Choroid plexus epithelial cell (primary cell): Measurements from ENCODE around the gene PHLDB1.

Experiments used
- DNase-seq: peaks from one replicate; pipeline ENCODE4 v3.0.0-alpha.2; 2010; ENCODE audit warnings: low read depth
- H3K4me3 ChIP-seq: 2 replicates; pipeline ENCODE4 v1.5.1; 2011; ENCODE audit warnings: low read depth, mild to moderate bottlenecking, control low read depth, low read length, moderate library complexity
- TF ChIP-seq, protein P1 (sequence below): conservative IDR thresholded peaks from 2 replicates; pipeline ENCODE4 v1.5.1; 2011; ENCODE audit warnings: low read depth, mild to moderate bottlenecking, control low read depth, inconsistent platforms, low read length, moderate library complexity

Gene PHLDB1

DNA sequence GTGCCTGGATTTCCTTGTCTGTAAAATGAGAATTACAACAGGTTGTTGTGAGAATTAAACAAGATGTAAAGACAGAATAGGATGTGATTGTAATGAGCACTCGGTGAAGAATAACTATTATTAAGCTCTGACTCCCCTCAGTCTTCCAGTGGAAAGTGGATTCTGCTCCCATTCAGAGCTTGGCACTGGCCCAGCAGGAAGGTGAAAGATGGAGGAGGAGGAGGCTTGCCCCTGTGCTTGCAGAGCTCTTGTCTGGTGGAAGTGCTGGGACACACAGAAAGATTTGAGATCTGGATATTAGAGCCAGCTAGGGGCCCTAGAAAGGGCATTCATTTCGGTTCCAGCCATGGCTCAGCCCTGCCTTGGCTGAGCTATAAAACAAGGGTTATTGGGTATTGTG lies 28.2 kb downstream of the PHLDB1 start:
- H3K4me3 ChIP-seq: no peak overlapping the region
- no peak for DNase-seq
- TF ChIP-seq, protein P1, sequence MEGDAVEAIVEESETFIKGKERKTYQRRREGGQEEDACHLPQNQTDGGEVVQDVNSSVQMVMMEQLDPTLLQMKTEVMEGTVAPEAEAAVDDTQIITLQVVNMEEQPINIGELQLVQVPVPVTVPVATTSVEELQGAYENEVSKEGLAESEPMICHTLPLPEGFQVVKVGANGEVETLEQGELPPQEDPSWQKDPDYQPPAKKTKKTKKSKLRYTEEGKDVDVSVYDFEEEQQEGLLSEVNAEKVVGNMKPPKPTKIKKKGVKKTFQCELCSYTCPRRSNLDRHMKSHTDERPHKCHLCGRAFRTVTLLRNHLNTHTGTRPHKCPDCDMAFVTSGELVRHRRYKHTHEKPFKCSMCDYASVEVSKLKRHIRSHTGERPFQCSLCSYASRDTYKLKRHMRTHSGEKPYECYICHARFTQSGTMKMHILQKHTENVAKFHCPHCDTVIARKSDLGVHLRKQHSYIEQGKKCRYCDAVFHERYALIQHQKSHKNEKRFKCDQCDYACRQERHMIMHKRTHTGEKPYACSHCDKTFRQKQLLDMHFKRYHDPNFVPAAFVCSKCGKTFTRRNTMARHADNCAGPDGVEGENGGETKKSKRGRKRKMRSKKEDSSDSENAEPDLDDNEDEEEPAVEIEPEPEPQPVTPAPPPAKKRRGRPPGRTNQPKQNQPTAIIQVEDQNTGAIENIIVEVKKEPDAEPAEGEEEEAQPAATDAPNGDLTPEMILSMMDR: no peak

DNA sequence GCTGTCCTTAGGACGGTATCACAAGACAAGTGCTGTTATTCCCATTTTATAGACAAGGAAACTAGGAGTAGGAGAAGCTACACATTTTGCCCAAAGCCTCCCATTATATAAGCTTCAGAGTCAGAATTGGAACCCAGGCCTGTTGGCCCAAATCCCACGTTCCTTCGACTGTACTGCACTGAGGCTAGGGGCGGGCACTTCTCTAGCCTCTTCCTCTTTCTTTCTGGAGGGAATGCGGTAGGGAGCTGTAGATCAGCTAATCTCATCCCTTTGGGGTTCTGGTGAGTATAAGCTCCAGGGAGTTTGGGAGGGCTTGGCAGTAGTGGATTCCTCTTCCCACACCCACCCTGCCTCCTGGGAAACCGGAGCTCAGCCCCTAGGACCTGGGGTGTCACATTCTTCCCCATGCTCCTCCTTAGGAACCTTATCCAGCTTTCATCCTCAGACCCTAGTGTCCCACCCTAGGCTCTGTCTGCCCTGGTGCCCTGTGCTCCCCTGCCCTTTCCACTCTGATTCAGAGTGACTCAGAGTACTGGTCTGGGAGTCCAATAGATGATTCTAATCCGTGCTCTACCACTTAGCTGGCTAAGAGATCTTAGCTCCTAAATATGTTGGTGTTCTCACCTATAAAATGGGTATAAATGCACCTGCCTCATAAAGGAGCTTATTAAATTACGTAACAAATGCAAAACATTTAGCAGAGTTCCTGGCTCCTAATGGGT lies 29.3 kb downstream of the PHLDB1 start:
- TF ChIP-seq, protein P1: no peak

DNA sequence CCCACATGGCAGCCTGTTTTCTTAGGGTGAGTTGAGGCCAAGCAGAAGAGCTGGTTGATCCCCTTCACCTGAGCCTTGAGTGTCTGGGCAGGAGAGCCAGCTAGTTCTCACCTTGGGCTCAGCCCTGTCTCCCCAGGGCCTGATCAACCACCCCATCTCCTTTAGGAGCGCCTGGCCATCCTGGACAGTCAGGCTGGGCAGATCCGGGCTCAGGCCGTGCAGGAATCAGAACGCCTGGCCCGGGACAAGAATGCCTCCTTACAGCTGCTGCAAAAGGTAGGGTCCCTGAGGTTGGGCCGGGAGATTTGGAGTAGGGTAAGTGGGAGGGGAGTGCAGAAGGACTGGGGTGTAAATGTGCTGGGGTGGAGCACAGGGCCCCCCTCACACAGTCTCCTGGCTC lies 31.3 kb downstream of the PHLDB1 start:
- no peak overlapping the region for H3K4me3 ChIP-seq
- TF ChIP-seq, protein P1: no peak
- no peak for DNase-seq

More for the DNA sequence above, 29.3 kb downstream of the PHLDB1 start:
- no peak overlapping the region for H3K4me3 ChIP-seq
- DNase-seq: no peak

DNA sequence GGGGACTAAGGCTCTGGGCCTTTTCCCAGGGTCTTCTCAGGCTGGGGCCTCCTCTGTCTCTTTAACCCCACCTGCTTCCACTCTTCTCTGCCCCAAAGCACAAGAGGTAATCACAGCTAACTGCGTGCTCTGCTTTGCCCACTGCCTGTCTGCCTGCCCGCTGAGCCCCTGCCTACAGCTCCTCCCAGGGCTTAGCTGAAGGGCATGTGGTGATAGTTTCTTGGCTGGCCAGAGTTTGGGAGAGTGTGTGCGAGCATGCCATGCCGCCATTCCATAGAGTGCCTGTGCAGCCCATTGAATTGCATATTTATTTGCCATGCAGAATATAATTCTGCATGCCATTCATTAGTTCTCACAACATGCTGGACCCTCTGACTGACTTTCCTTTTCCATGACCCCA lies 32.5 kb downstream of the PHLDB1 start:
- no peak for DNase-seq
- TF ChIP-seq, protein P1: no peak
- no peak overlapping the region for H3K4me3 ChIP-seq

DNA sequence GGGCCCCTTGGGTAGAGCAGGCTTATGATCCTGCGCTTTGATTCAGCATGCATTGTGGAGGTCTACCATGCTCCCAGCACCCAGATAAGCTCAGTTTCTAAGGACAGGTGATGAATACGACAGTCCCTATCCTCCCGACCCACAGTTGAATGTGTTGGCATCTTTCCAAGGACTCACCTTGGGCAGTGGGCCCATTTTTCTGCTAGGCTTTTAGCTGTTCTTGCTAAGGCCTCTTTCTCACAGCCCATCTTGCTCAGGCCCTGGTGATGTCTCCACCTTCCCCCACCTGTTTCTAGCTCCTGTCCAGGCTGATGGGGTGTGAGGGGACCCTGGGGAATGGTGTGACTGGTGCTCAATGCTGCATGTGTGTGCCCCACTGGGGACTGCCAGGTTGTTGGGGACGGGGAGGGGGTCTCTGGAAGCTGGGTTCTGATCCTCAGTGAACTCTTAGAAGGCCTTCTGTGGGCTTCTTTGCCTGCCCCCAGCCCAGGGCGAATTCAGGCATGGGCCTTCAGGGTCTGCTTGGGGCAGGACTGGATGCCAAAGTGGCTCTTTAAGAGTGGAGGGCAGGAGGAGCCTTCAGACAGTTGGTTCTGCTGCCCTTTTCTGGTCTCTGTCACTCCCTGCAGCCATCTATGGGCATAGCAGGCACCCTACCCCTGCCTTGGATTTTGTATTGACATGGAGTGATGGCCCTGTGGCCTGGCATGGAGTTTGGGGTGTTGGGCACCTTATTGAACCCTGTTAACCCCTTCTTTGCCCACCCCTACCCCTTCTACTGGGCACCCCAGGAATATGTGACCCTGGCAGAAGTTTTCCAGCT lies 33.1 kb downstream of the PHLDB1 start:
- H3K4me3 ChIP-seq: no peak overlapping the region
- DNase-seq: no peak
- TF ChIP-seq, protein P1: no peak

DNA sequence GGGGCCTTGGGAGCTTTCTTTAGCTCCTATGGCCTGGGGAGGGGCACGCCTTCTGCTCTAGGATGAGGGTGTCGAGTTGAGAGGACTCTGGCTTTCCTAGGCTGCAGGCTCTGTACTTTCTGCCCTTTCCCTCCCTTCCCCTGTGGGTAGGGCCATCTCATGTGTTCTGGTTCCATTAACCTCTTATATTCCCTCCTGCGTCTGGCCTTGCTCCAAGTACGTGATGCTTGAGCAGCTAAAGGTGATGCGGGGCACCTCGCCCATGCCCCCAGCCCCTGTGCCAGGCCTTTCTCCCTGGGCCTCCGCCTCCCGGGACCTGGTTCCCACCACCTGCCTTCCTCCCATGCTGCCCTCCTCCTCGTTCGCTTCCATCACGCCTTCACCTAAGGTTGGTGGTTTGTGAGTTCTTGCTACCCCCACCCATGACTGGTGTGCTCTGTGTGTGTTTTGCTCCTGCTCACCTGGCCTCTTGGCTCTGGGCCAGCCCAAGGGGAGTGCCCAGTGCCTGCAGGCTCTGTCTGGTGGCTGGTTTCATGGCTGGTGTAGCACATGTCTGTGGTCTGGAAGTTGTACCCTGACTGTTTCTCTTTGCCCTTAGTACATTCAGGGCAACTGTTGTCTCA lies 34.1 kb downstream of the PHLDB1 start:
- H3K4me3 ChIP-seq: no peak overlapping the region
- no peak for DNase-seq
- TF ChIP-seq, protein P1: no peak
